MM.1S (cell line): ENCODE measurements around the gene SCAMP1.
A peak's percentile ranks its signal among the peaks of the same experiment; 100 is the strongest.

Experiments used
- DNase-seq: peaks from one replicate; pipeline ENCODE4 v3.0.0-alpha.2; 2015
- H2AFZ ChIP-seq: fragments of 300-600 bp; sonication (generic); 2 replicates; pipeline ENCODE4 v1.6.0; 2016; ENCODE audit warnings: antibody characterized with exemption, low read length
- H3F3A ChIP-seq: fragments of 300-600 bp; sonication (generic); 2 replicates; pipeline ENCODE4 v1.6.1; 2016; ENCODE audit warnings: mild to moderate bottlenecking, antibody characterized with exemption, low read length, moderate library complexity, mixed read lengths; ENCODE audit not compliant: insufficient read depth
- H3K27ac ChIP-seq: fragments of 300-600 bp; sonication (generic); 2 replicates; pipeline ENCODE4 v1.5.1; 2016; ENCODE audit warnings: mild to moderate bottlenecking, low read length
- H3K27me3 ChIP-seq: fragments of 300-600 bp; sonication (generic); replicated peaks from 2 replicates; pipeline ENCODE4 v1.6.0; 2016; ENCODE audit warnings: low read length; ENCODE audit not compliant: insufficient read depth
- H3K36me3 ChIP-seq: fragments of 300-600 bp; sonication (generic); replicated peaks from 2 replicates; pipeline ENCODE4 v1.6.1; 2016; ENCODE audit warnings: mild to moderate bottlenecking, low read length, mixed read lengths; ENCODE audit not compliant: insufficient read depth
- H3K4me1 ChIP-seq: fragments of 300-600 bp; sonication (generic); 2 replicates; pipeline ENCODE4 v1.6.1; 2016; ENCODE audit warnings: low read length, mixed read lengths
- H3K4me2 ChIP-seq: fragments of 300-600 bp; sonication (generic); 2 replicates; pipeline ENCODE4 v1.6.0; 2016; ENCODE audit warnings: low read depth, low read length
- H3K4me3 ChIP-seq: fragments of 300-600 bp; sonication (generic); 2 replicates; pipeline ENCODE4 v1.5.1; 2016; ENCODE audit warnings: low read length, mixed read lengths
- H3K79me2 ChIP-seq: fragments of 300-600 bp; sonication (generic); 2 replicates; pipeline ENCODE4 v1.6.1; 2016; ENCODE audit warnings: mixed run types, low read length, mixed read lengths
- H3K9ac ChIP-seq: fragments of 300-600 bp; sonication (generic); 2 replicates; pipeline ENCODE4 v1.6.1; 2016; ENCODE audit warnings: low read length, mixed read lengths
- H3K9me2 ChIP-seq: fragments of 300-600 bp; sonication (generic); replicated peaks from 2 replicates; pipeline ENCODE4 v1.6.1; 2016; ENCODE audit warnings: mild to moderate bottlenecking, low read length, mixed read lengths; ENCODE audit not compliant: insufficient read depth
- H3K9me3 ChIP-seq: fragments of 300-600 bp; sonication (generic); replicated peaks from 2 replicates; pipeline ENCODE4 v1.6.1; 2016; ENCODE audit warnings: mild to moderate bottlenecking, low read length, mixed read lengths; ENCODE audit not compliant: insufficient read depth
- H4K20me1 ChIP-seq: fragments of 300-600 bp; sonication (generic); 2 replicates; pipeline ENCODE4 v1.6.1; 2016; ENCODE audit warnings: mild to moderate bottlenecking, low read length, moderate library complexity, mixed read lengths; ENCODE audit not compliant: insufficient read depth
- EZH2 ChIP-seq: fragments of 300-600 bp; sonication (generic); optimal IDR thresholded peaks from 2 replicates; pipeline ENCODE3; 2017; ENCODE audit warnings: low read depth, mild to moderate bottlenecking, antibody characterized with exemption, low read length, mixed read lengths
- EZH2phosphoT487 ChIP-seq: fragments of 300-600 bp; sonication (generic); IDR thresholded peaks from 2 replicates; pipeline ENCODE4 v1.6.1; 2018; ENCODE audit warnings: antibody characterized with exemption, low read length
- TF ChIP-seq, protein P1 (sequence below): fragments of 300-600 bp; sonication (generic); IDR thresholded peaks from 2 replicates; pipeline ENCODE4 v1.5.1; 2016; ENCODE audit warnings: antibody characterized with exemption, low read length, mixed read lengths

Gene SCAMP1

GRCh38 chr5:78320401-78320800, 40.0 kb upstream of the SCAMP1 start:
- Histone ChIP-seq H3K9me2 (no peaks in the 10 kb centered on the region), H3K36me3 (no peaks in the 10 kb centered on the region), H4K20me1 (no peaks in the 10 kb centered on the region), H3K79me2 (no peaks in the 10 kb centered on the region), H3K27me3 (no peaks in the 10 kb centered on the region), H3F3A (no peaks in the 10 kb centered on the region), H2AFZ (no peak overlapping the region), H3K9me3 (no peaks in the 10 kb centered on the region), H3K27ac (no peak overlapping the region), H3K4me2 (no peak overlapping the region), H3K4me1 (no peaks in the 10 kb centered on the region), H3K4me3 (no peak overlapping the region), H3K9ac (no peak overlapping the region)
- peak; percentile 25 for DNase-seq
- no peak for TF ChIP-seq EZH2phosphoT487
- TF ChIP-seq, protein P1, sequence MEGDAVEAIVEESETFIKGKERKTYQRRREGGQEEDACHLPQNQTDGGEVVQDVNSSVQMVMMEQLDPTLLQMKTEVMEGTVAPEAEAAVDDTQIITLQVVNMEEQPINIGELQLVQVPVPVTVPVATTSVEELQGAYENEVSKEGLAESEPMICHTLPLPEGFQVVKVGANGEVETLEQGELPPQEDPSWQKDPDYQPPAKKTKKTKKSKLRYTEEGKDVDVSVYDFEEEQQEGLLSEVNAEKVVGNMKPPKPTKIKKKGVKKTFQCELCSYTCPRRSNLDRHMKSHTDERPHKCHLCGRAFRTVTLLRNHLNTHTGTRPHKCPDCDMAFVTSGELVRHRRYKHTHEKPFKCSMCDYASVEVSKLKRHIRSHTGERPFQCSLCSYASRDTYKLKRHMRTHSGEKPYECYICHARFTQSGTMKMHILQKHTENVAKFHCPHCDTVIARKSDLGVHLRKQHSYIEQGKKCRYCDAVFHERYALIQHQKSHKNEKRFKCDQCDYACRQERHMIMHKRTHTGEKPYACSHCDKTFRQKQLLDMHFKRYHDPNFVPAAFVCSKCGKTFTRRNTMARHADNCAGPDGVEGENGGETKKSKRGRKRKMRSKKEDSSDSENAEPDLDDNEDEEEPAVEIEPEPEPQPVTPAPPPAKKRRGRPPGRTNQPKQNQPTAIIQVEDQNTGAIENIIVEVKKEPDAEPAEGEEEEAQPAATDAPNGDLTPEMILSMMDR: peak; percentile 53

- Histone ChIP-seq H3K9me3 (no peaks in the 10 kb centered on the region), H3K36me3 (no peaks in the 10 kb centered on the region), H3K79me2 (no peaks in the 10 kb centered on the region), H3K27me3 (no peaks in the 10 kb centered on the region), H2AFZ (no peak overlapping the region), H3K4me1 (no peaks in the 10 kb centered on the region), H3K9ac (no peak overlapping the region), H3K9me2 (no peaks in the 10 kb centered on the region), H3K4me3 (no peak overlapping the region), H3K27ac (no peak overlapping the region), H3K4me2 (no peak overlapping the region), H4K20me1 (no peaks in the 10 kb centered on the region), H3F3A (no peaks in the 10 kb centered on the region)
- TF ChIP-seq, protein P1: no peak
- TF ChIP-seq EZH2phosphoT487: no peak
- no peak for TF ChIP-seq EZH2
- DNase-seq: no peak
Measured at GRCh38 chr5:78323241-78323640, 37.2 kb upstream of the SCAMP1 start.

GRCh38 chr5:78326930-78327329, 33.5 kb upstream of the SCAMP1 start:
- H3K4me3 ChIP-seq: no peak overlapping the region
- no peaks in the 10 kb centered on the region for H3K9me3 ChIP-seq
- H3K79me2 ChIP-seq: no peaks in the 10 kb centered on the region
- TF ChIP-seq, protein P1: no peak
- TF ChIP-seq EZH2phosphoT487 (no peak), EZH2 (no peak)
- H3K4me1 ChIP-seq: no peaks in the 10 kb centered on the region
- H4K20me1 ChIP-seq: no peaks in the 10 kb centered on the region
- H3K27ac ChIP-seq: no peak overlapping the region
- no peaks in the 10 kb centered on the region for H3K9me2 ChIP-seq
- H3K36me3 ChIP-seq: no peaks in the 10 kb centered on the region
- no peak overlapping the region for H3K4me2 ChIP-seq
- no peaks in the 10 kb centered on the region for H3F3A ChIP-seq
- DNase-seq: no peak
- H3K27me3 ChIP-seq: no peaks in the 10 kb centered on the region
- H3K9ac ChIP-seq: no peak overlapping the region
- no peak overlapping the region for H2AFZ ChIP-seq
